WTC11 (cell line): ENCODE data around the gene ADAMTSL5.

Source experiments
- E2F1 ChIP-seq: sonication (generic); formaldehyde crosslinking; IDR thresholded peaks from 2 replicates; pipeline ENCODE4 v1.8.0; 2022; ENCODE audit warnings: mild to moderate bottlenecking, missing genetic modification reagents
- JUN ChIP-seq: sonication (generic); formaldehyde crosslinking; IDR thresholded peaks from 2 replicates; pipeline ENCODE4 v1.8.0; 2023; ENCODE audit warnings: mild to moderate bottlenecking, missing genetic modification reagents
- MXD4 ChIP-seq: fragments of 250-450 bp; sonication (Bioruptor Pico); IDR thresholded peaks from 2 replicates; pipeline ENCODE4 v1.8.0; 2021; ENCODE audit warnings: mild to moderate bottlenecking, moderate library complexity, borderline replicate concordance
- ZNF263 ChIP-seq: sonication (generic); formaldehyde crosslinking; IDR thresholded peaks from 2 replicates; pipeline ENCODE4 v1.8.1; 2022; ENCODE audit warnings: low read depth, mild to moderate bottlenecking, moderate library complexity, missing genetic modification reagents
- TF ChIP-seq, protein P1 (sequence below): sonication (generic); formaldehyde crosslinking; IDR thresholded peaks from 2 replicates; pipeline ENCODE4 v1.8.0; 2022; ENCODE audit warnings: mild to moderate bottlenecking, missing genetic modification reagents
- TF ChIP-seq, protein P2 (sequence below): fragments of 200-600 bp; IDR thresholded peaks from 2 replicates; pipeline ENCODE4 v1.8.0; 2022; ENCODE audit warnings: antibody characterized with exemption
- TF ChIP-seq, protein P3 (sequence below): sonication (generic); formaldehyde crosslinking; IDR thresholded peaks from 2 replicates; pipeline ENCODE4 v1.8.1; 2023; ENCODE audit warnings: mild to moderate bottlenecking, missing genetic modification reagents, borderline replicate concordance
- TF ChIP-seq, protein P4 (sequence below): sonication (generic); formaldehyde crosslinking; IDR thresholded peaks from 2 replicates; pipeline ENCODE4 v1.8.1; 2023; ENCODE audit warnings: mild to moderate bottlenecking, missing genetic modification reagents, moderate library complexity

GRCh38 chr19:1467490-1468273 lies 45.1 kb downstream of the ADAMTSL5 start:
- TF ChIP-seq MXD4 (CRISPR knock-in tag) (no peak), JUN (CRISPR knock-in tag) (no peak), ZNF263 (CRISPR knock-in tag) (no peak), E2F1 (CRISPR knock-in tag) (no peak)
- TF ChIP-seq, protein P1, sequence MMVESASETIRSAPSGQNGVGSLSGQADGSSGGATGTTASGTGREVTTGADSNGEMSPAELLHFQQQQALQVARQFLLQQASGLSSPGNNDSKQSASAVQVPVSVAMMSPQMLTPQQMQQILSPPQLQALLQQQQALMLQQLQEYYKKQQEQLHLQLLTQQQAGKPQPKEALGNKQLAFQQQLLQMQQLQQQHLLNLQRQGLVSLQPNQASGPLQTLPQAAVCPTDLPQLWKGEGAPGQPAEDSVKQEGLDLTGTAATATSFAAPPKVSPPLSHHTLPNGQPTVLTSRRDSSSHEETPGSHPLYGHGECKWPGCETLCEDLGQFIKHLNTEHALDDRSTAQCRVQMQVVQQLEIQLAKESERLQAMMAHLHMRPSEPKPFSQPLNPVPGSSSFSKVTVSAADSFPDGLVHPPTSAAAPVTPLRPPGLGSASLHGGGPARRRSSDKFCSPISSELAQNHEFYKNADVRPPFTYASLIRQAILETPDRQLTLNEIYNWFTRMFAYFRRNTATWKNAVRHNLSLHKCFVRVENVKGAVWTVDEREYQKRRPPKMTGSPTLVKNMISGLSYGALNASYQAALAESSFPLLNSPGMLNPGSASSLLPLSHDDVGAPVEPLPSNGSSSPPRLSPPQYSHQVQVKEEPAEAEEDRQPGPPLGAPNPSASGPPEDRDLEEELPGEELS (CRISPR knock-in tag) = no peak
- TF ChIP-seq, protein P2, sequence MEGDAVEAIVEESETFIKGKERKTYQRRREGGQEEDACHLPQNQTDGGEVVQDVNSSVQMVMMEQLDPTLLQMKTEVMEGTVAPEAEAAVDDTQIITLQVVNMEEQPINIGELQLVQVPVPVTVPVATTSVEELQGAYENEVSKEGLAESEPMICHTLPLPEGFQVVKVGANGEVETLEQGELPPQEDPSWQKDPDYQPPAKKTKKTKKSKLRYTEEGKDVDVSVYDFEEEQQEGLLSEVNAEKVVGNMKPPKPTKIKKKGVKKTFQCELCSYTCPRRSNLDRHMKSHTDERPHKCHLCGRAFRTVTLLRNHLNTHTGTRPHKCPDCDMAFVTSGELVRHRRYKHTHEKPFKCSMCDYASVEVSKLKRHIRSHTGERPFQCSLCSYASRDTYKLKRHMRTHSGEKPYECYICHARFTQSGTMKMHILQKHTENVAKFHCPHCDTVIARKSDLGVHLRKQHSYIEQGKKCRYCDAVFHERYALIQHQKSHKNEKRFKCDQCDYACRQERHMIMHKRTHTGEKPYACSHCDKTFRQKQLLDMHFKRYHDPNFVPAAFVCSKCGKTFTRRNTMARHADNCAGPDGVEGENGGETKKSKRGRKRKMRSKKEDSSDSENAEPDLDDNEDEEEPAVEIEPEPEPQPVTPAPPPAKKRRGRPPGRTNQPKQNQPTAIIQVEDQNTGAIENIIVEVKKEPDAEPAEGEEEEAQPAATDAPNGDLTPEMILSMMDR = no peak
- TF ChIP-seq, protein P3, sequence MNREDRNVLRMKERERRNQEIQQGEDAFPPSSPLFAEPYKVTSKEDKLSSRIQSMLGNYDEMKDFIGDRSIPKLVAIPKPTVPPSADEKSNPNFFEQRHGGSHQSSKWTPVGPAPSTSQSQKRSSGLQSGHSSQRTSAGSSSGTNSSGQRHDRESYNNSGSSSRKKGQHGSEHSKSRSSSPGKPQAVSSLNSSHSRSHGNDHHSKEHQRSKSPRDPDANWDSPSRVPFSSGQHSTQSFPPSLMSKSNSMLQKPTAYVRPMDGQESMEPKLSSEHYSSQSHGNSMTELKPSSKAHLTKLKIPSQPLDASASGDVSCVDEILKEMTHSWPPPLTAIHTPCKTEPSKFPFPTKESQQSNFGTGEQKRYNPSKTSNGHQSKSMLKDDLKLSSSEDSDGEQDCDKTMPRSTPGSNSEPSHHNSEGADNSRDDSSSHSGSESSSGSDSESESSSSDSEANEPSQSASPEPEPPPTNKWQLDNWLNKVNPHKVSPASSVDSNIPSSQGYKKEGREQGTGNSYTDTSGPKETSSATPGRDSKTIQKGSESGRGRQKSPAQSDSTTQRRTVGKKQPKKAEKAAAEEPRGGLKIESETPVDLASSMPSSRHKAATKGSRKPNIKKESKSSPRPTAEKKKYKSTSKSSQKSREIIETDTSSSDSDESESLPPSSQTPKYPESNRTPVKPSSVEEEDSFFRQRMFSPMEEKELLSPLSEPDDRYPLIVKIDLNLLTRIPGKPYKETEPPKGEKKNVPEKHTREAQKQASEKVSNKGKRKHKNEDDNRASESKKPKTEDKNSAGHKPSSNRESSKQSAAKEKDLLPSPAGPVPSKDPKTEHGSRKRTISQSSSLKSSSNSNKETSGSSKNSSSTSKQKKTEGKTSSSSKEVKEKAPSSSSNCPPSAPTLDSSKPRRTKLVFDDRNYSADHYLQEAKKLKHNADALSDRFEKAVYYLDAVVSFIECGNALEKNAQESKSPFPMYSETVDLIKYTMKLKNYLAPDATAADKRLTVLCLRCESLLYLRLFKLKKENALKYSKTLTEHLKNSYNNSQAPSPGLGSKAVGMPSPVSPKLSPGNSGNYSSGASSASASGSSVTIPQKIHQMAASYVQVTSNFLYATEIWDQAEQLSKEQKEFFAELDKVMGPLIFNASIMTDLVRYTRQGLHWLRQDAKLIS (CRISPR knock-in tag) = no peak
- TF ChIP-seq, protein P4, sequence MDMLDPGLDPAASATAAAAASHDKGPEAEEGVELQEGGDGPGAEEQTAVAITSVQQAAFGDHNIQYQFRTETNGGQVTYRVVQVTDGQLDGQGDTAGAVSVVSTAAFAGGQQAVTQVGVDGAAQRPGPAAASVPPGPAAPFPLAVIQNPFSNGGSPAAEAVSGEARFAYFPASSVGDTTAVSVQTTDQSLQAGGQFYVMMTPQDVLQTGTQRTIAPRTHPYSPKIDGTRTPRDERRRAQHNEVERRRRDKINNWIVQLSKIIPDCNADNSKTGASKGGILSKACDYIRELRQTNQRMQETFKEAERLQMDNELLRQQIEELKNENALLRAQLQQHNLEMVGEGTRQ = no peak
